ACHN (cell line): Measurements from ENCODE around the gene CDH2.

Experiments used
- DNase-seq: peaks from one replicate; pipeline ENCODE4 v3.0.0-alpha.2; 2015
- in situ Hi-C: cut with HindIII; loops from 2 replicates; pipeline ENCODE4 v1.10.0; 2017; ENCODE audit warnings: low sequenced_read_pairs, low pct_ligation_motif_present, low pct_unique_long_range_greater_than_20kb

CDH2 gene

DNA sequence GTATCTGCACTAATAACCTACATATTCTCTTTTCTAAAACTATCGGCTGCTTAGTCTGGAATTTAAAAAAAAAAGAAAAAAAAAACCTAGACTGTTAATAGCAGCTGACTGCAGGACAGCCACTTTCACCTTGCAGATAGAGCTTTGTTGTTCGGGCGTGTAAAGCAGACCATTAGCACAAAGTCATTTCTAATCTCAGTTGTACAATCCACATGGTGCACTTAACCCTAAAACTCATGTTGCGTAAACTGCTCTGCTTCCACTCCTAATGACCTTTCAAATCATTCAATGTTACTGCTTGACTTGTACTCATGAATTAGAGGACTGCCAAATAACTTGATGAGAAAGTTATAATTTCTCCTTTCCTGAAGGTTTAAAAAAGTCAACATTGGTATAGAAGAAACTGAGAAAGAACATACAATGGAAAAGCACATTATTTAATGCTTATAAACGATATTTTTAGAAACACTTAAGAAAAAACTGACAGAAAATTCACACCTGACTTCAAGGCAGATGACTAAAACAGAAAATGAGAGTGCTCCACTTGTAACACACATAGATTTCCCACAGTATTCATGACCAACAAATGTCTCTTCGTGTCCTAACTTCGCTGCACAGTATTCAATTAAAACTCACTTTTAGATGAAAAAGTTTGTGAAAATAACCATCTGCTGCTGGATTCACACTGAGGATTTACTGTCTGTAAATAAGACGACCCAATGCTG, 2.6 kb downstream of the CDH2 start:
- in situ Hi-C loops: no loop called here
- DNase-seq: no peak

GRCh38 chr18:28171837-28172236, 5.1 kb downstream of the CDH2 start:
- no peak for DNase-seq
- in situ Hi-C loops: no loop called here

DNA sequence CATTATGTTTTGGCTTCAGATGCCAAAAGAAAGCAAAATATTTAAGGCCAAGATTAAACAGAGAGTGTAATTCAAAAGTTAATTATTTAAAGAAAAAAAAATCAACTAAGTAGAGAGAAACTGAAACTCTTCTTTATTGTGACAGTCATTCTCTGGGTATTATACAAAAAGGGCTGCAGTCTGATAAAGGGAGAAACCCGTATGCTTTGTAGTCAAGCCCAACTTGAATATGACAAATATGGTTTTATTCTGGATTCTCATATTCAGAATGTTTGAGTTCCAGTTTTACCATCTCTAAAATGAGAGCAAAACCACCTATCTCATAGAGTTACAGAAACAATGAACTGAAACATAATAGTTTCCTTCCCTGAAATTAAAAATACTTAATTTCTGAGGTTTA, 8.2 kb downstream of the CDH2 start:
- in situ Hi-C loops: no loop called here
- DNase-seq: no peak

DNA sequence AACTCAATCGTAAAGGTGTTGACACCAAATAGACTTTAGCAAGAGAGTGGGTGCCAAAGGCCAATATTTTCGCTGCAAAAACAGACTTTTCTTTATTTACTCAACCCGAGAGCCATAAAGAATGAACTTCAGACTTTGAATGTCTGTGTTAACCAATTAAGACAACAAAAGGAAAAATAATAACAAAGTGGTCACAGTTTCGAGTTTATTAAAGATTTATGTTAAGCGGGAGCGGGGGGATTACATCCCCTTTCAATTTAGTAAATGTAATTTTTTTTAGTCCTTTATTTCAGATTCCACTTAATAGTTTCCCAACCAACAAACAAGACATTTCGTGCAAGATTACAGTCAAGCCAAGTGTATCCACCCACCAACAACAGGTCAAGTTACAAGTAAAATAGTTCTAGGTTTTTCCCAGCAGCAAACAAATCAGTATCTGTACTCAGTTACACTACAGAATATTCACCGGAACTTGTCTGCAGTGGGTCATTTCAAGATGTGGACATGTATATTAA, 9.0 kb downstream of the CDH2 start:
- DNase-seq: no peak
- in situ Hi-C loops: no loop called here

- DNase-seq: no peak
- in situ Hi-C loops: no loop called here
These were observed 12.0 kb downstream of the CDH2 start for GRCh38 chr18:28164771-28165483.

DNA sequence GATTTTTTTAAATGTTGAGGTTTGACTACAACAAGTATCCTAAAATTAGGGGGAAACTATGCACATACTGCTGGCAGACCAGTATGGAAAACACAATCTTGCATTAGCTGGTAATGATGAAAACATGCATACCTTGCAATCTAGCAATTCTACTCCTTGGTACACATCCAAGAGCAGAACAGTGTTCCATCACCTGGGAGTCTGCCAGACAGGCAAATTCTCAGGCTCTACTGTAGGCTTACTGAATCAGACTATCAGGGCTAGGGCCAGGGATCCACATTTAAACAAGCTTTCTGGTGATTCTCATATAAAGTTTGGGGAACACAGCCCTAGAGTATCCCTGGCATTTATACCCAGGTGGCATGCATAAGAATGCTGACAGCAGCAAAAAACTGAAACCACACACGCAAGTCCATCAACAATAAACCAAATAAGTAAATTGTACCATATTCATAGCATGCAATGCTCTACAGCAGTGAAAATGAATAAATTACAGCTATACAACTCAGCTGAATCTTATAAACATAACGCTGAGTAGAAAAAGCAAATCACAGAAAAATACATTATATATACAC, 13.6 kb downstream of the CDH2 start:
- no peak for DNase-seq
- in situ Hi-C loops: no loop called here

- peak; percentile 72 for DNase-seq
- in situ Hi-C loops: no loop called here
These were observed 15.0 kb downstream of the CDH2 start for GRCh38 chr18:28161608-28162599.

DNA sequence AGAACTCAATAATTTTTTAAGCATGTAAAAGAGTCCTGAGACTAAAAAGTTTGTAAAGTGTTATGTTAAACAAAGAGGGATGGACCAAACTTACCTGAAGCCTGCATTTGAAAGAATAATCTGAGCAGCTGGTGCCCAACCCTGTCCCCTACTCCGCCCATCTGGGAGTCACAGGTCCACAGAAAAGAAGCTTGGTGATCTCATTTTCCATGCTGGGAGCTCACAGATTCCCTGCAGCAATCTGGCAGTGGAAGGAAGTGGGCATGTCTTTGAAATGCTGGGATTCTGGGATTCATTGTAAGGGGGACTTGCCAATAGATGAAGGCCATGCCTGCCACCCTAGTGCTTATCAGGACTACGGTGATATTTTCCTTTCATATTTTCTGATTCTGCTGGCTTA, 17.9 kb downstream of the CDH2 start:
- no peak for DNase-seq
- in situ Hi-C loops: no loop called here

DNA sequence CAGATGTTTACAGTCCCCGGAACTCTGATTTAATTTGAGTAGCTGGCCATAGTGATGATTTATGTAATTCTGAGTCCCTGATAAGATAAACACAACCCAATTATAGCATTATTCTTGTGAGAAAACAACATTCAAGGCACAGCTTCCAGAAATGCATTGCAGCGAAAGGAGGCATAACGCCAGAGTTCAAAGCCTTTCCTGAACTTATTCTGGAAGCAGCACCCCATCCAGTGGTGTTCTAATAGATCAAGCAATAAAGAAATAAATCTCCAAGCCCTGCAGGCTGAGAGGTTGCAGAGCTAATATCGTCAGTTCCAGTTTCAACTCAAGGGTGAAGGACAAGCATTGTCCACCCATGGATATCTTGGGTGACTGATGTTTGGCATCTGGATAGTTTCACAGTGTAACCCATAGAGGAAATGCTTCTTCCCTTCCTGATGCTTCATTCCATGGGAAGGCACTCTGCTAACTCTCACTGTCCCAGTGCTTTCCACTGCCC, 18.8 kb downstream of the CDH2 start:
- in situ Hi-C loops: no loop called here
- no peak for DNase-seq

DNA sequence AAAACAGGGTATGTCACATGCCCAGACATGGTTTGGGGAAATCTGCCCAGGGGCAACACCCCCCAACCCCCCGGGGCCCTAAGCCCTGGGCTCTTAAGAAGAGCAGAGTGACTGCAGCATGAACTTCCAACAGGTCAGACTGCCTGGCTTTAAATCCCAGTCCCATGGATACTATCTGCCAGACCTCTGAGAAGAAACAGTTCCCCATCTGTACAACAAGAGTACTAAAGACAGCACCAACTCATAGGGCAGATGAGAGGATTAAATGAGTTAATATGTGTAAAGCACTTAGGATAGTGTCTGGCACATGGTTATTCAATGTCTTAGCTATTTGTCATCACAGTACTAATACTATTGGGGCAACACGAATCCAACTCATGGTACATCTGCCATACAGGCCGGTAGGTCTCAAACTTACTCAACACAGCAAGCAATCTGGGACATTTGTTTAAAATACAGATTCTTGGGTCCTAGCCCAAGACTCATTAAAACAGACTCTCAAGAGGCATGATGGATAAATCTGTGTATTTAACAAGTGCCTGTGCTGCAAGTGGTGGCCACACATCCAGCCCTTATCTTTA, 23.4 kb downstream of the CDH2 start:
- no peak for DNase-seq
- in situ Hi-C loops: no loop called here

DNA sequence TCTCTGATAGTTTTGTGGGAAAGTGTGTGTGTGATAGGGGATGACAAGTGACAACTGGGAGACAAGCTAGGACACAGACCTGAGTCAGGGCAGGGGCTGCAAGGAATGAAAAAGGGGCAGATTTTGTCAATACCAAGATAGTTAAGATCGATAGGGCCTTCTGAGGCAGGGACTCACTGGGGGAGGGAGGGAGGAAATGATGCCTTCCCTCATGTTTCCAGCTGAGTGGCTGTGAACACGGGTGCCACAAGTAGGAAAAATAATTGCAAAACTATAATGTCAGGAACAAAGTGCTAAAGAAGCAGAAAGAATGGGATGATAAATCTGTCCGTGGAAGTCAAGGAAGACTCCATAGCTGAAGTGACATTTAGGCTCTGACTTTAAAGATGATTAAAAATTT, 24.2 kb downstream of the CDH2 start:
- in situ Hi-C loops: no loop called here
- no peak for DNase-seq

DNA sequence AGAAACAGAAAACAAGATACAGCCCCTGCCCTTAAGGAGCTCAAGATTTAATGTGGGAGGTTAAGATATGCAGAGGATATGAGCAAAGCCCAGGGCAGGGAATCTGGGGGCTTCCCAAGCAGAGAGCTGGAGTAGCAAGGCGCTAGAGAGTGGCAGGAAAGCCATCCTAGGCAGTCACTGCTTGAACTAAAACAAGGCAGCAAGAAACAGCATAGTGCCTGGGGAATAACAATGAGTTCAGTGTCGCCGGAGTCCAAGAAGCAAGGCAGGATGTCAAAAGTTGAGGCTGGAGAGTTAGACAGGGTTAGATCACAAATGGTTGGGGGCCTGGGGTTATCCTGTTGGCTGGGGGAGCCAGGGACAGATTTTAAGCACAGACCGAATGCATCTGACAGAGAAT, 24.6 kb downstream of the CDH2 start:
- no peak for DNase-seq
- in situ Hi-C loops: no loop called here

DNA sequence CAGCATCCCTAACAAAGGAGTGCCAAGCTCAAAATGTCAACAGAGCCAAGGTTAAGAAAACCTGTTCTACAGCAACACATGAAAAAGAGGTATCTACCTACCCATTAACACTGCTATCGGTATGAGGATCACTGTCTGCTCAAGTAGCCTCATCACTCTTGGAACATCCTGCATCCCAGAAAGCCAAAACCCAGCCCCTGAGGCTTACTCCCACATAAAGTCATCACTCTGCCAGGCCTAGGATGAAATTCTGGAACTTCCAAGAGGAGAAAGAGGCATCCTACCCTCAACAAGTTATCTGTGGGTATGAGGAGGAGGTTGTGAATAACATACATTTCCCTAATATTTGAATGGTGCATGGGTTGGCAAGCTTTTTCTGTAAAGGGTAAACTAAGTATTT, 25.5 kb downstream of the CDH2 start:
- no peak for DNase-seq
- in situ Hi-C loops: no loop called here

- DNase-seq: no peak
- in situ Hi-C loops: no loop called here
These were observed 26.0 kb downstream of the CDH2 start for GRCh38 chr18:28150925-28151324.

DNA sequence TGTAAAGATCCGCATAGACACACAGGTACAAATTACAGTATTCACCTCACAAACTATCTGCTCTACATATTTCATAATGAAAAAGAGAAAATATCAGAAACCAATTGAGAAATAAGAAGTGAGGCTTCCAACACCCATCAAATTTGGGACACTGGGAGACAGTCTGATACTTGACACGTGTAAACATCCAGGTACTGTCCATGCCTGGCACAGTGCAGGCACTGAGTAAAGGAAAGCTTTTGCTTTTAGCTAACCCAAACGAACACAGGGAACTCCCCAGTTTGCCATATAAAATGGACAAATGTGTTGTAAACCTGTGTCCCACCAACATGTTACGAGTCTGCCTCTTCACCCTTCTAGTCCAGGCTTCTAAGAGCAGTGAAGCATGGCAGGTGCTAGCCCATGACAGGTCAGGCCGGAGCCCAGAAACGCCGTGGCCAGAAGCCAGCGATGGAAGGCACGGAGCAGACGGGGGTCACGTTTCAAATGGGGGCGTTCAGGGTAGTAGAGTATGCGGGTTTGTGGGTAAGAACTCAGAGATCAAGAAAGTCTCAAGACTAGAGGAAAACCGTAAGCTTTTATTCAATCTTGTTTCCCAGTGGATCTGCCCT, 27.0 kb downstream of the CDH2 start:
- in situ Hi-C loops: no loop called here

GRCh38 chr18:28147674-28148171, 29.2 kb downstream of the CDH2 start:
- DNase-seq: no peak
- in situ Hi-C loops: no loop called here

More for the DNA sequence above, 27.0 kb downstream of the CDH2 start:
- DNase-seq: peak; percentile 47

GRCh38 chr18:28143725-28144124, 33.2 kb downstream of the CDH2 start:
- in situ Hi-C loops: no loop called here
- DNase-seq: no peak

DNA sequence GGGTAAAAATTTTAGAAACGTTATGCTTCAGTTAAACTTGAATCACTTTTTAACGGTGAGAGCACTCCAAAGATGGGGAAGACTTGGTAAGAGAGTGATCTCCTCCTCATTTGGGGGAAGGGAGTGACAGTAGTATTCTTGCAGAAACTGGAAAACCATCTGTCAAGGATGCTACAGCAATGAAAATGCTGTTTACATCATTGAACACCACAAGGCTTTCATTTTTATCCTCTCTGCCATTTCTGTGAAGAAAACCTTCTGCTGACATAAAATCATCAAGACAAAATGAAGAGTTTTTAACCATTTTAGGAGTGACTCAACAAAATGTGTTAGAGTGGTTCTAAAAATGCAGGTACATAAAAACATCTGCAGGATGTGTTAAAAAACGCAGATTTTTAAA, 38.1 kb downstream of the CDH2 start:
- in situ Hi-C loops: no loop called here
- no peak for DNase-seq
